Adrenal gland (tissue), 12 donors: Measurements from ENCODE around the gene TRIM63. TPM values are rescaled to one million over a fixed set of nuclear protein-coding genes. Genes with fewer than 3 reads are reported as not detected.

Source experiments
- DNase-seq, 7 donors: peaks; one replicate each; pipeline ENCODE4 v3.0.0-alpha.2; 2019 to 2020
- H3K27ac ChIP-seq, 5 donors: fragments of 200-600 bp; sonication (generic) in 4 of 5; 1 replicate in 3 of 5; 2 replicates in 2 of 5; pipeline versions ENCODE4 v1.5.1 to v1.8.0; 2016 to 2020; ENCODE audit warnings: mild to moderate bottlenecking in 1 of 5
- H3K27me3 ChIP-seq: fragments of 200-600 bp; 2 replicates; pipeline ENCODE4 v1.8.0; 2021
- H3K36me3 ChIP-seq, 2 donors: fragments of 200-600 bp; replicated peaks in 1 of 2; 1 replicate in 1 of 2; 2 replicates in 1 of 2; pipeline versions ENCODE4 v1.5.1 to v1.8.0; 2018 to 2022
- H3K4me1 ChIP-seq, 2 donors: fragments of 200-600 bp; replicated peaks in 1 of 2; 1 replicate in 1 of 2; 2 replicates in 1 of 2; pipeline versions ENCODE4 v1.5.1 to v1.8.0; 2018 to 2021
- H3K4me3 ChIP-seq, 4 donors: fragments of 200-600 bp; sonication (generic) in 3 of 4; one replicate each; pipeline ENCODE4 v1.5.1; 2016 to 2018
- H3K9me3 ChIP-seq, 3 donors: fragments of 200-600 bp; sonication (generic) in 1 of 3; replicated peaks in 1 of 3; 1 replicate in 2 of 3; 2 replicates in 1 of 3; pipeline versions ENCODE4 v1.5.1 to v1.8.0; 2016 to 2021
- POLR2A ChIP-seq, 2 donors: fragments of 450-650 bp; IDR thresholded peaks; one replicate each; pipeline ENCODE4 v1.6.1; 2017; ENCODE audit warnings: antibody characterized with exemption in 2 of 2, mild to moderate bottlenecking in 2 of 2, moderate library complexity in 1 of 2
- WGBS, 4 donors: extraction: QIAGEN DNeasy Blood & Tissue Kit in 2 of 4; methylation state at CpG; one replicate each; pipeline versions ENCODE4 v1.1.5 to v1.1.7; 2013 to 2017; 5-methylcytosine and 5-hydroxymethylcytosine counted together
- intact Hi-C, 2 donors: fragments of 100-400 bp; cut with DNase I; formaldehyde crosslinking; loops; one replicate each; pipeline versions ENCODE4 v1.14.1 to v1.15.0; 2022 to 2023
- polyA plus RNA-seq, 3 donors: library from polyadenylated mRNA; stranded (reverse); fragments of 200-250 nt in 2 of 3; fragments of 350-450 nt in 1 of 3; fragmentation: Illumina TruSeq in 1 of 3; extraction: RNeasy Lipid Tissue Mini Kit (QIAGEN cat#74804) in 1 of 3; gene quantifications; one replicate each; pipeline ENCODE4 v1.2.3, GENCODE V29; 2013 to 2014
- total RNA-seq, 9 donors: library from RNA; depleted of rRNA in 4 of 9; stranded (reverse); fragments of >200 nt in 4 of 9; fragments of 120-200 nt in 1 of 9; fragmentation: NEBNext Ultra II Directional in 1 of 9; extraction: Animal tissue kit (Norgen Biotek cat#: 25700) in 1 of 9; gene quantifications; one replicate each; pipeline versions ENCODE4 v1.1.0 to v1.2.4, GENCODE V29; 2013 to 2023
- TF ChIP-seq, protein P1 (sequence below), 6 experiments: fragments of 450-650 bp in 4 of 6; fragments of 200-600 bp in 2 of 6; sonication (generic) in 1 of 6; IDR thresholded peaks; 1 replicate in 5 of 6; 2 replicates in 1 of 6; pipeline versions ENCODE4 v1.5.1 to v1.8.0; 2016 to 2021; ENCODE audit warnings: antibody characterized with exemption in 6 of 6, mild to moderate bottlenecking in 2 of 6, moderate library complexity in 1 of 6
- donor health status: healthy with polysubstance abuse.
- donor health status: Bipolar disorder and iron deficiency.
- donor health status: DM: yes; HTN: yes; CAD: no.
- donor health status: DM: no; HTN: no; CAD: no.
- donor health status: DM: no; HTN: no; CAD: no.
- donor health status: DM: yes; HTN: yes; CAD: no.

TRIM63 gene
- total and polyA plus RNA-seq, 12 donors, result 0.06 to 4.6 (median 0.18) TPM; not detected in 7

DNA sequence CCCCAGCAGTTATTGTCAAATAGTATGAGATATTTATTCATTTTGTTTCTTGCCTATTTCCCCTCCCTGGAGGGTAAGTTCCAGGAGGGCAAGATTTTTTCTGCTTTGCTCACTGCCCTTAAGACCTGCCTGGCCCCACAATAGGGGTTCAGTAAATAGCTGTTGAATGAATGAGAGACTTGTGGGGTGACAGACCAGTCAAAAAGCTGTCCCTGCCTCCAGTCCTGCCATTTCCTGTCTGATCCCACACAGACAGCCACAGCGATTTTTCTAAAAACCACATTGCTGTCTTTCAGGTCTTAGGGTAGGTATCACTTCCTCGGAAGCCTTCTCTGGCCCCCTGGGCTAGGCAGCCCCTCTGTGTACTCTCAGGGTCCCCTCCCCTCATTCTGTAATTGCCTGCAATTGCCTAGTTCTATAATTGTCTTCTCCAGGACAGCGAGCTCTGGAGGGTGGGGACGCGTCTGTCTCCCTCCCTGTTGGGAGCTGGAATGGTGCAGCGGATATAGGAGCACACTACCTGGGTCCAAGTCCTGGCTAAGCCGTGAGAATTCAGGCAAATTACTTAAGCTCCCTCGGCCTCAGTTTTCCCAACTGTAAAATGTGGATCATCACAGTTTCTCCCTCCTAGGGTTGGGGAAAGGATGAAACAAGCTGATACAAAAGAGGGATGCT lies 47.7 kb downstream of the TRIM63 start:
- DNase-seq, result no peak
- Histone ChIP-seq H3K4me3 (no peak overlapping the region), H3K27ac (peak overlapping the region in 1 of 5 donors; percentile 14), H3K4me1 (peaks cover 8 to 53% of the 10 kb centered on the region in 2 donors), H3K9me3 (no peaks in the 10 kb centered on the region), H3K27me3 (no peaks in the 10 kb centered on the region), H3K36me3 (no peaks in the 10 kb centered on the region)
- intact Hi-C loops, result no loop called here
- TF ChIP-seq POLR2A (IDR thresholded peaks at IDR 0.05), result no peak
- TF ChIP-seq, protein P1, sequence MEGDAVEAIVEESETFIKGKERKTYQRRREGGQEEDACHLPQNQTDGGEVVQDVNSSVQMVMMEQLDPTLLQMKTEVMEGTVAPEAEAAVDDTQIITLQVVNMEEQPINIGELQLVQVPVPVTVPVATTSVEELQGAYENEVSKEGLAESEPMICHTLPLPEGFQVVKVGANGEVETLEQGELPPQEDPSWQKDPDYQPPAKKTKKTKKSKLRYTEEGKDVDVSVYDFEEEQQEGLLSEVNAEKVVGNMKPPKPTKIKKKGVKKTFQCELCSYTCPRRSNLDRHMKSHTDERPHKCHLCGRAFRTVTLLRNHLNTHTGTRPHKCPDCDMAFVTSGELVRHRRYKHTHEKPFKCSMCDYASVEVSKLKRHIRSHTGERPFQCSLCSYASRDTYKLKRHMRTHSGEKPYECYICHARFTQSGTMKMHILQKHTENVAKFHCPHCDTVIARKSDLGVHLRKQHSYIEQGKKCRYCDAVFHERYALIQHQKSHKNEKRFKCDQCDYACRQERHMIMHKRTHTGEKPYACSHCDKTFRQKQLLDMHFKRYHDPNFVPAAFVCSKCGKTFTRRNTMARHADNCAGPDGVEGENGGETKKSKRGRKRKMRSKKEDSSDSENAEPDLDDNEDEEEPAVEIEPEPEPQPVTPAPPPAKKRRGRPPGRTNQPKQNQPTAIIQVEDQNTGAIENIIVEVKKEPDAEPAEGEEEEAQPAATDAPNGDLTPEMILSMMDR (IDR thresholded peaks at IDR 0.05), result no peak
- WGBS, 4 donors, result 68 to 84% (median 79%) methylated on average over 8 of the region's 8 CpGs

DNA sequence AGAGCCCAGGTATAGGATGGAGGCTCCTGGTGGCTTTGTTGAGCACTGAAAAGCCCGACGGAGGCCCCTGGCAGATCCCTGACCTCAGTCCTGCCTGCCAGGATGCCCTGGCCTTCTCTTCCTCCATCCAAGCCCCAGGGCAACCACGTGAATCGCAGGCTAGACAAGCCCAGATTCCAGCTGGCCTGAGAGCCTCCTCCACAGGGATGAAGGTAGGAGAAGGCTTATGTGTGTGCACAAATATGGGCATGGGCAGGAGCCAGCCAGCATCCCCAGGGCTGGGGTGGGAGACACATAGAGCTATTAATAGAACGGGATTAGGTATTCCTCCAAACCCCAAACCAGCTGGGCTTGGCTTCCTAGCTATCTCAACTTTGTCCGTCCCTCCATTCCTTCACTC lies 49.8 kb downstream of the TRIM63 start:
- Histone ChIP-seq H3K4me3 (no peak overlapping the region), H3K27me3 (no peaks in the 10 kb centered on the region), H3K9me3 (no peaks in the 10 kb centered on the region), H3K4me1 (peaks cover 8 to 58% of the 10 kb centered on the region in 2 donors), H3K36me3 (no peaks in the 10 kb centered on the region), H3K27ac (no peak overlapping the region)
- TF ChIP-seq, protein P1 (IDR thresholded peaks at IDR 0.05), result no peak
- TF ChIP-seq POLR2A (IDR thresholded peaks at IDR 0.05), result no peak
- intact Hi-C loops, result no loop called here
- WGBS, 4 donors, result 73 to 78% (median 74%) methylated on average over 5 to 6 of the region's 6 CpGs
- DNase-seq, result no peak

DNA sequence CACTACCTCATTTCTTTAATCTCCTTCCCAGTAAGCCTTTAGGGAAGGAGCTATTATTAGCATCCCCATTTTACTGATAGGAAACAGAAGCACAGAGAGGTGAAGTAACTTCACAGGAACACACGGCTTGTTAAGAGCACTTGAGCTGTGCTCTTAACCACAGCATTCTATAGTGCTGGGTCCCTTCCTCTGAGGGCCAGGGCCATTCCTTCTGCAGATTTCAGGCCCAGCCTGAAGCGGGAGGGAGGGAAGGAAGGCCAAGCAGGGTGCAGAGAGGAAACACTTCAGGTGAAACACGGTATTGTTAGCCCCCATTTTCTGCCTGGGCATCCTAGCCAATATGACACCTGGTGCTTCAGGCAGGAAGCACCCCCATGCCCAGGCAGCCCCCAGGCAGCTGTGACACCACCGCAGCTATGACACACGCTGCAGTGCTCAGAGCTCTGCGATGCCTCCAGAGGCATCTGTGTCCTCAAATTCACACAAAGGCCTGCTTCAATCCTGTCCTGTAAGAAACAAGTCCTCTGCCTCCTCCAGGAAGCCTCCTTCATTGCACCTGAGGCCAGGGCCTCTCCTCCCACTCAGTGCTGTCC lies 50.4 kb downstream of the TRIM63 start:
- no peak for DNase-seq
- Histone ChIP-seq H3K4me1 (peaks cover 8 to 52% of the 10 kb centered on the region in 2 donors), H3K27me3 (no peaks in the 10 kb centered on the region), H3K4me3 (no peak overlapping the region), H3K36me3 (no peaks in the 10 kb centered on the region), H3K9me3 (no peaks in the 10 kb centered on the region), H3K27ac (no peak overlapping the region)
- TF ChIP-seq, protein P1 (IDR thresholded peaks at IDR 0.05), result no peak
- TF ChIP-seq POLR2A (IDR thresholded peaks at IDR 0.05), result no peak
- intact Hi-C loops, result no loop called here
- WGBS, 4 donors, result 77 to 91% (median 82%) methylated on average over 5 to 6 of the region's 6 CpGs

DNA sequence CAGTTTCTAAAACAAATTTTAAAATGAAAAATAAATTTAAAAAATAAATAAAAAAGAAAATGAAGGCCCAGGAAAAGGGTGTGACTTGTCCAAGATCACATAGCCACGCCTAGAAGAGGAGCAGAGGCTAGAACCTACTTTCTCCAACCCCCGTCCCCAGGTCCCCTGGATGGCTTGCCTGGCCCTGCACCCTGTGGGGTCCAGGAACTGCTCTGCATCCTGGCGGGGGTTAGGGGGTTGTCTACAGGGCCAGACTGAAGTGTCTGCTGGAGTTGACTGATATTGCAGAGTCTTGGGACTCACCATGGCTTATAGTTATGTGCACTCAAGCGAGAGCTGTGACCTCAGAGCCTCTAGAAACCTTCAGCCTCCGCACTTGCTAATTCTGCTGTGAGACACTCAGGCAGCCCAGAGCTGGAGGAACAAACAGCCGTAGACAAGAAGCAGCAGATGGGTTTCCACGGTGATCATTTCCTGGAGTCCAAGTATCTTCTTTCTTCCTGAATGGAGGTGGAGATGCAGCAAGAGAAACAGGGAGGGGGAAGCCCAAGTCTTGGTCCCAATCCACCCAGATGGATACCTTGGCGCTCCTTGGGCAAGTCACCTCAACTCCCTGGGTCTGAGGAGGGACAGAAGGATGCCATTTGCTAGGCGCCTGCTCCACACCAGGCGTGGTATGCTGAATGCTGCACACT lies 51.0 kb downstream of the TRIM63 start:
- intact Hi-C loops, result no loop called here
- H3K27me3 ChIP-seq, result no peaks in the 10 kb centered on the region
- no peak for DNase-seq
- peaks cover 8 to 46% of the 10 kb centered on the region in 2 donors for H3K4me1 ChIP-seq
- H3K27ac ChIP-seq, result no peak overlapping the region
- H3K9me3 ChIP-seq, result no peaks in the 10 kb centered on the region
- no peaks in the 10 kb centered on the region for H3K36me3 ChIP-seq
- WGBS, 4 donors, result 80 to 91% (median 85%) methylated on average over 9 to 10 of the region's 10 CpGs
- H3K4me3 ChIP-seq, result no peak overlapping the region
- TF ChIP-seq POLR2A (IDR thresholded peaks at IDR 0.05), result no peak
- TF ChIP-seq, protein P1 (IDR thresholded peaks at IDR 0.05), result no peak
